Measurements from ENCODE around the gene TRABD2B. TPM values are rescaled to one million over a fixed set of nuclear protein-coding genes. Genes with fewer than 3 reads are reported as not detected.

Gene TRABD2B
- total RNA-seq, 4 donors from 2014 or later, result 0.63 to 3.1 (median 1.7) TPM

- TF ChIP-seq POLR2A (IDR thresholded peaks at IDR 0.05) (no peak), CTCF (IDR thresholded peaks at IDR 0.05) (no peak)
- no peak for DNase-seq (ENCODE audit: low spot score in 2 of 2)
- H3K4me3 ChIP-seq (ENCODE audit: low read depth, poor library complexity, severe bottlenecking), result no peak overlapping the region
- intact Hi-C loops (cut with DNase I; ENCODE audit: low total_unique reads), result no loop called here
- WGBS, 2 donors, result 63 to 71% methylated on average over 9 of the region's 9 CpGs
Measured at GRCh38 chr1:47810964-47811682, 186.1 kb downstream of the TRABD2B start.

- 49 to 53% methylated on average over 8 of the region's 8 CpGs for WGBS, 2 donors
- intact Hi-C loops (cut with DNase I; ENCODE audit: low total_unique reads), result no loop called here
- TF ChIP-seq CTCF (IDR thresholded peaks at IDR 0.05), result no peak
- no peak overlapping the region for H3K4me3 ChIP-seq (ENCODE audit: low read depth, poor library complexity, severe bottlenecking)
- DNase-seq (ENCODE audit: low spot score in 2 of 2), result no peak
Measured at GRCh38 chr1:47809301-47810084, 187.7 kb downstream of the TRABD2B start.

GRCh38 chr1:47808612-47809011, 188.6 kb downstream of the TRABD2B start:
- intact Hi-C loops (cut with DNase I; ENCODE audit: low total_unique reads), result no loop called here
- no peak overlapping the region for H3K4me3 ChIP-seq (ENCODE audit: low read depth, poor library complexity, severe bottlenecking)
- DNase-seq (ENCODE audit: low spot score in 2 of 2), result no peak
- WGBS, 2 donors, result 63 to 72% methylated on average over 2 of the region's 2 CpGs
- TF ChIP-seq POLR2A (IDR thresholded peaks at IDR 0.05), result no peak
- no peak for TF ChIP-seq CTCF (IDR thresholded peaks at IDR 0.05)

GRCh38 chr1:47805921-47806361, 191.2 kb downstream of the TRABD2B start:
- no peak for DNase-seq (ENCODE audit: low spot score in 2 of 2)
- intact Hi-C loops (cut with DNase I; ENCODE audit: low total_unique reads), result loop anchor here (1.0 kb wide), 1 partner anchor 77 kb away; no protein-coding TSS in a partner anchor
- no peak overlapping the region for H3K4me3 ChIP-seq (ENCODE audit: low read depth, poor library complexity, severe bottlenecking)
- TF ChIP-seq CTCF (IDR thresholded peaks at IDR 0.05) (no peak), POLR2A (IDR thresholded peaks at IDR 0.05) (no peak)
- 47 to 60% methylated on average over 6 of the region's 6 CpGs for WGBS, 2 donors

- DNase-seq (ENCODE audit: low spot score in 2 of 2), result no peak
- intact Hi-C loops (cut with DNase I; ENCODE audit: low total_unique reads), result no loop called here
- no peak for TF ChIP-seq CTCF (IDR thresholded peaks at IDR 0.05)
- no peak overlapping the region for H3K4me3 ChIP-seq (ENCODE audit: low read depth, poor library complexity, severe bottlenecking)
Measured at GRCh38 chr1:47805018-47805417, 192.2 kb downstream of the TRABD2B start.

Data from lower leg skin (tissue), 4 donors.